A549 (cell line): ENCODE data around the gene TAF1B. TPM values are rescaled to one million over a fixed set of nuclear protein-coding genes. Genes with fewer than 3 reads are reported as not detected.

Experiments
- ATAC-seq, 2 experiments: fragments of 200-7000 bp in 1 of 2; fragments of >200 bp in 1 of 2; cut with Nextera tagmentation in 1 of 2; cut with Tn5 transposase in 1 of 2; 3 replicates each; pipeline versions ENCODE4 v1.8.0 to v1.9.1; 2018 to 2020; ENCODE audit warnings: mild to moderate bottlenecking in 1 of 2, moderate library complexity in 1 of 2
- CTCF ChIA-PET: fragments of 300-600 bp; sonication (Branson Sonifier 250); formaldehyde crosslinking; extraction: SDS; loops from one replicate; lab custom pipeline; 2021; ENCODE audit warnings: antibody characterized with exemption, inconsistent platforms; lab: Yijun Ruan, JAX
- POLR2A ChIA-PET: fragments of 350-600 bp; formaldehyde crosslinking; extraction: SDS; loops from one replicate; lab custom pipeline; 2021; ENCODE audit warnings: antibody characterized with exemption, inconsistent platforms; lab: Yijun Ruan, JAX
- DNase-seq, 2 experiments: peaks; one replicate each; pipeline versions ENCODE4 v3.0.0 to v3.0.0-alpha.2; 2011 to 2016; ENCODE audit warnings: low read depth in 1 of 2, low spot score in 1 of 2
- FAIRE-seq: peaks from 2 replicates; lab custom pipeline; 2011; peaks lifted over from hg19 to GRCh38; lab: Jason Lieb, UNC
- H3K27ac ChIP-seq, 2 experiments: fragments of >200 bp; sonication (Bioruptor Twin); formaldehyde crosslinking; 3 replicates each; pipeline ENCODE4 v1.5.1; 2016 to 2017
- H3K4me1 ChIP-seq: fragments of >200 bp; sonication (Bioruptor Twin); formaldehyde crosslinking; 3 replicates; pipeline ENCODE4 v1.6.1; 2016
- H3K4me2 ChIP-seq: fragments of >200 bp; sonication (Bioruptor Twin); formaldehyde crosslinking; 3 replicates; pipeline ENCODE4 v1.6.1; 2016
- H3K4me3 ChIP-seq: fragments of >200 bp; sonication (Bioruptor Twin); formaldehyde crosslinking; 3 replicates; pipeline ENCODE4 v1.5.1; 2016
- H3K9me3 ChIP-seq: fragments of >200 bp; sonication (Bioruptor Twin); formaldehyde crosslinking; 3 replicates; pipeline ENCODE4 v1.6.1; 2016
- ATOH8 ChIP-seq: fragments of 250-450 bp; sonication (Bioruptor Pico); IDR thresholded peaks from 2 replicates; pipeline ENCODE4 v1.5.0; 2020; ENCODE audit warnings: low read depth, mild to moderate bottlenecking, moderate library complexity
- BHLHE40 ChIP-seq: IDR thresholded peaks from 2 replicates; pipeline ENCODE4 v1.6.1; 2012; ENCODE audit warnings: low read depth, low read length, inconsistent platforms
- CBX2 ChIP-seq: fragments of 200-600 bp; sonication (generic); IDR thresholded peaks from 2 replicates; pipeline ENCODE4 v1.6.1; 2016; ENCODE audit warnings: low read depth, mild to moderate bottlenecking, borderline replicate concordance
- CHD4 ChIP-seq: fragments of 200-600 bp; sonication (generic); IDR thresholded peaks from 2 replicates; pipeline ENCODE4 v1.6.1; 2016; ENCODE audit warnings: antibody characterized with exemption, mild to moderate bottlenecking, borderline replicate concordance
- E2F6 ChIP-seq: IDR thresholded peaks from 2 replicates; pipeline ENCODE4 v1.6.1; 2012; ENCODE audit warnings: low read depth, borderline replicate concordance
- EHF ChIP-seq: fragments of 250-450 bp; sonication (Bioruptor Pico); IDR thresholded peaks from 2 replicates; pipeline ENCODE4 v1.5.0; 2020; ENCODE audit warnings: mild to moderate bottlenecking
- EP300 ChIP-seq, 2 experiments: fragments of >200 bp; sonication (Bioruptor Twin); formaldehyde crosslinking; IDR thresholded peaks; 2 replicates in 1 of 2; 3 replicates in 1 of 2; pipeline ENCODE4 v1.6.1; 2016 to 2017
- ESRRA ChIP-seq: fragments of 150-350 bp; IDR thresholded peaks from 2 replicates; pipeline ENCODE4 v1.6.1; 2014; ENCODE audit warnings: mild to moderate bottlenecking, low read length, borderline replicate concordance
- GATA3 ChIP-seq: IDR thresholded peaks from 2 replicates; pipeline ENCODE4 v1.6.1; 2012; ENCODE audit warnings: borderline replicate concordance
- HDAC2 ChIP-seq: fragments of 200-600 bp; sonication (generic); IDR thresholded peaks from 2 replicates; pipeline ENCODE4 v1.6.1; 2016
- HOXB5 ChIP-seq: fragments of 250-450 bp; sonication (Bioruptor Pico); IDR thresholded peaks from 2 replicates; pipeline ENCODE4 v1.5.0; 2020; ENCODE audit warnings: mild to moderate bottlenecking, moderate library complexity
- KDM5A ChIP-seq: fragments of 200-600 bp; sonication (generic); IDR thresholded peaks from 2 replicates; pipeline ENCODE4 v1.6.1; 2016; ENCODE audit warnings: antibody characterized with exemption, mild to moderate bottlenecking
- MAFK ChIP-seq: fragments of 450-650 bp; IDR thresholded peaks from 2 replicates; pipeline ENCODE4 v1.6.1; 2014; ENCODE audit not compliant: partially characterized antibody
- MYC ChIP-seq: IDR thresholded peaks from 2 replicates; pipeline ENCODE4 v1.6.1; 2012; ENCODE audit warnings: mild to moderate bottlenecking, inconsistent platforms, low read length, improper control_type of control experiment, borderline replicate concordance
- NR3C1 ChIP-seq: fragments of >200 bp; sonication (Bioruptor Twin); formaldehyde crosslinking; IDR thresholded peaks from 3 replicates; pipeline ENCODE4 v1.6.1; 2017
- POLR2AphosphoS2 ChIP-seq: conservative IDR thresholded peaks from 2 replicates; pipeline ENCODE4 v1.6.1; 2012; ENCODE audit warnings: low read length, improper control_type of control experiment, inconsistent platforms
- RAD21 ChIP-seq, 2 experiments: fragments of >200 bp in 1 of 2; sonication (Bioruptor Twin) in 1 of 2; formaldehyde crosslinking in 1 of 2; IDR thresholded peaks in 1 of 2; conservative IDR thresholded peaks in 1 of 2; 2 replicates in 1 of 2; 3 replicates in 1 of 2; pipeline ENCODE4 v1.6.1; 2012 to 2018; ENCODE audit warnings: inconsistent platforms in 1 of 2
- RCOR1 ChIP-seq: fragments of 150-350 bp; IDR thresholded peaks from 2 replicates; pipeline ENCODE4 v1.6.1; 2014; ENCODE audit warnings: antibody characterized with exemption, low read length, low read depth
- SMC3 ChIP-seq: fragments of >200 bp; sonication (Bioruptor Twin); formaldehyde crosslinking; IDR thresholded peaks from 3 replicates; pipeline ENCODE4 v1.6.1; 2018; ENCODE audit warnings: inconsistent platforms
- ZNF302 ChIP-seq: fragments of 250-450 bp; sonication (Bioruptor Pico); IDR thresholded peaks from 2 replicates; pipeline ENCODE4 v1.9.0; 2021; ENCODE audit warnings: inconsistent platforms, mild to moderate bottlenecking, moderate library complexity
- WGBS: methylation state at CpG from one replicate; pipeline ENCODE4 v1.1.6; 2017; ENCODE audit errors: missing lambda C conversion rate; 5-methylcytosine and 5-hydroxymethylcytosine counted together
- polyA plus RNA-seq, 4 experiments: library from polyadenylated mRNA; depleted of rRNA in 3 of 4; stranded (reverse); fragments of >200 nt; fragmentation: RNase III in 1 of 4; extraction: RNeasy Plus Mini Kit Qiagen cat#74134 plus additional on column Dnase treatment in 1 of 4; gene quantifications; 2 replicates in 3 of 4; 3 replicates in 1 of 4; pipeline ENCODE4 v1.2.3, GENCODE V29; 2011 to 2017
- TF ChIP-seq, protein P1 (sequence below): fragments of >200 bp; sonication (Bioruptor Twin); formaldehyde crosslinking; IDR thresholded peaks from 3 replicates; pipeline ENCODE4 v1.6.1; 2016
- TF ChIP-seq, protein P2 (sequence below): IDR thresholded peaks from 2 replicates; pipeline ENCODE4 v1.6.1; 2012

TAF1B gene
- polyA plus RNA-seq, 2 of the 4 experiments (the other 2 are of a cell fraction), result 40.6 to 51.7 TPM

- Histone ChIP-seq H3K27ac (no peak overlapping the region), H3K4me2 (no peak overlapping the region), H3K4me3 (no peak overlapping the region), H3K9me3 (no peaks in the 10 kb centered on the region), H3K4me1 (no peaks in the 10 kb centered on the region)
- ATAC-seq (no peak), DNase-seq (no peak), FAIRE-seq (no peak)
- TF ChIP-seq CHD4, result no peak
- TF ChIP-seq, protein P1, sequence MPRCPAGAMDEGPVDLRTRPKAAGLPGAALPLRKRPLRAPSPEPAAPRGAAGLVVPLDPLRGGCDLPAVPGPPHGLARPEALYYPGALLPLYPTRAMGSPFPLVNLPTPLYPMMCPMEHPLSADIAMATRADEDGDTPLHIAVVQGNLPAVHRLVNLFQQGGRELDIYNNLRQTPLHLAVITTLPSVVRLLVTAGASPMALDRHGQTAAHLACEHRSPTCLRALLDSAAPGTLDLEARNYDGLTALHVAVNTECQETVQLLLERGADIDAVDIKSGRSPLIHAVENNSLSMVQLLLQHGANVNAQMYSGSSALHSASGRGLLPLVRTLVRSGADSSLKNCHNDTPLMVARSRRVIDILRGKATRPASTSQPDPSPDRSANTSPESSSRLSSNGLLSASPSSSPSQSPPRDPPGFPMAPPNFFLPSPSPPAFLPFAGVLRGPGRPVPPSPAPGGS, result no peak
- TF ChIP-seq SMC3, result no peak
- no peak for TF ChIP-seq RCOR1
- TF ChIP-seq CBX2, result no peak
- TF ChIP-seq, protein P2, sequence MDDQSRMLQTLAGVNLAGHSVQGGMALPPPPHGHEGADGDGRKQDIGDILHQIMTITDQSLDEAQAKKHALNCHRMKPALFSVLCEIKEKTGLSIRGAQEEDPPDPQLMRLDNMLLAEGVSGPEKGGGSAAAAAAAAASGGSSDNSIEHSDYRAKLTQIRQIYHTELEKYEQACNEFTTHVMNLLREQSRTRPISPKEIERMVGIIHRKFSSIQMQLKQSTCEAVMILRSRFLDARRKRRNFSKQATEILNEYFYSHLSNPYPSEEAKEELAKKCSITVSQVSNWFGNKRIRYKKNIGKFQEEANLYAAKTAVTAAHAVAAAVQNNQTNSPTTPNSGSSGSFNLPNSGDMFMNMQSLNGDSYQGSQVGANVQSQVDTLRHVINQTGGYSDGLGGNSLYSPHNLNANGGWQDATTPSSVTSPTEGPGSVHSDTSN, result no peak
- TF ChIP-seq KDM5A, result no peak
- no peak for TF ChIP-seq GATA3
- TF ChIP-seq ATOH8, result no peak
- TF ChIP-seq ESRRA, result no peak
- no peak for TF ChIP-seq NR3C1
- TF ChIP-seq EHF (CRISPR knock-in tag), result no peak
- no peak for TF ChIP-seq RAD21 (conservative IDR thresholded peaks at IDR 0.05 in 1 of 2, IDR thresholded peaks at IDR 0.05 in 1 of 2)
- no peak for TF ChIP-seq ZNF302 (CRISPR knock-in tag)
- TF ChIP-seq MYC, result no peak
- no peak for TF ChIP-seq E2F6
- no peak for TF ChIP-seq MAFK
- no peak for TF ChIP-seq HDAC2
- TF ChIP-seq EP300 (IDR thresholded peaks at IDR 0.05), result no peak
- ChIA-PET CTCF (interaction anchor here (1.4 to 5.1 kb wide), 3 partner anchors 25 to 596 kb away, joined by 3 to 31 read pairs (median 4); no protein-coding TSS in a partner anchor), POLR2A (no interaction called here)
Measured at GRCh38 chr2:9838391-9838790, 4.9 kb upstream of the TAF1B start.

- no peaks in the 10 kb centered on the region for H3K9me3 ChIP-seq
- H3K4me1 ChIP-seq, result peaks cover 18% of the 10 kb centered on the region; the same call in 2 of the 3 replicates
- ATAC-seq, result no peak
- FAIRE-seq, result no peak
- peak; percentile 80; the same call in 1 of the 2 replicates for TF ChIP-seq HOXB5 (CRISPR knock-in tag)
- no peak for TF ChIP-seq BHLHE40
- 0 out of 2 replicates have a peak, but pooled peaks have one; percentile 7 for TF ChIP-seq HDAC2
- no peak for TF ChIP-seq POLR2AphosphoS2
- POLR2A ChIA-PET, result interaction anchor here (0.8 to 1.9 kb wide), 28 partner anchors 8 to 606 kb away, joined by 3 to 14 read pairs (median 5); partner anchors contain the start of genes ADAM17, KLF11 and ODC1
- 15% methylated on average over 20 of the region's 21 CpGs for WGBS
- H3K4me3 ChIP-seq, result peak overlapping the region; percentile 73
- DNase-seq, result no peak
- peak overlapping the region; percentile 78 for H3K4me2 ChIP-seq
- peak overlapping the region; percentile 95 for H3K27ac ChIP-seq
- CTCF ChIA-PET, result interaction anchor here (0.9 to 5.6 kb wide), 12 partner anchors 12 to 216 kb away, joined by 3 to 42 read pairs (median 4); no protein-coding TSS in a partner anchor
Measured at GRCh38 chr2:9842487-9843228, 616 bp upstream of the TAF1B start.
